ENCODE results near the gene NRDE2.

Gene NRDE2

GRCh38 chr14:90276646-90277367 is 54.9 kb downstream of the NRDE2 start:
- H3K36me3 ChIP-seq (ENCODE audit: insufficient read depth), result no peaks in the 10 kb centered on the region
- no peaks in the 10 kb centered on the region for H4K20me1 ChIP-seq (ENCODE audit: insufficient read depth)
- H3K4me3 ChIP-seq (IDR thresholded peaks at IDR 0.05; ENCODE audit: insufficient read depth, low read depth, low read length), result no peak overlapping the region
- no peaks in the 10 kb centered on the region for H3K4me1 ChIP-seq (ENCODE audit: low read depth, poor library complexity, severe bottlenecking)
- no peak overlapping the region for H2AFZ ChIP-seq (ENCODE audit: low read depth)
- TF ChIP-seq, protein P1, sequence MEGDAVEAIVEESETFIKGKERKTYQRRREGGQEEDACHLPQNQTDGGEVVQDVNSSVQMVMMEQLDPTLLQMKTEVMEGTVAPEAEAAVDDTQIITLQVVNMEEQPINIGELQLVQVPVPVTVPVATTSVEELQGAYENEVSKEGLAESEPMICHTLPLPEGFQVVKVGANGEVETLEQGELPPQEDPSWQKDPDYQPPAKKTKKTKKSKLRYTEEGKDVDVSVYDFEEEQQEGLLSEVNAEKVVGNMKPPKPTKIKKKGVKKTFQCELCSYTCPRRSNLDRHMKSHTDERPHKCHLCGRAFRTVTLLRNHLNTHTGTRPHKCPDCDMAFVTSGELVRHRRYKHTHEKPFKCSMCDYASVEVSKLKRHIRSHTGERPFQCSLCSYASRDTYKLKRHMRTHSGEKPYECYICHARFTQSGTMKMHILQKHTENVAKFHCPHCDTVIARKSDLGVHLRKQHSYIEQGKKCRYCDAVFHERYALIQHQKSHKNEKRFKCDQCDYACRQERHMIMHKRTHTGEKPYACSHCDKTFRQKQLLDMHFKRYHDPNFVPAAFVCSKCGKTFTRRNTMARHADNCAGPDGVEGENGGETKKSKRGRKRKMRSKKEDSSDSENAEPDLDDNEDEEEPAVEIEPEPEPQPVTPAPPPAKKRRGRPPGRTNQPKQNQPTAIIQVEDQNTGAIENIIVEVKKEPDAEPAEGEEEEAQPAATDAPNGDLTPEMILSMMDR (conservative IDR thresholded peaks at IDR 0.05; ENCODE audit: low read depth, low read length), result no peak
- H3K79me2 ChIP-seq (ENCODE audit: insufficient read depth, low read depth), result no peaks in the 10 kb centered on the region
- no peak overlapping the region for H3K9ac ChIP-seq
- H3K4me2 ChIP-seq, result no peak overlapping the region
- no peak overlapping the region for H3K27ac ChIP-seq
- no peaks in the 10 kb centered on the region for H3K27me3 ChIP-seq (ENCODE audit: insufficient read depth, low read depth)

- no peaks in the 10 kb centered on the region for H3K79me2 ChIP-seq (ENCODE audit: insufficient read depth, low read depth)
- no peaks in the 10 kb centered on the region for H3K27me3 ChIP-seq (ENCODE audit: insufficient read depth, low read depth)
- no peaks in the 10 kb centered on the region; the same call in 1 of the 2 replicates for H3K36me3 ChIP-seq (ENCODE audit: insufficient read depth)
- no peak overlapping the region for H3K27ac ChIP-seq
- TF ChIP-seq, protein P1 (conservative IDR thresholded peaks at IDR 0.05; ENCODE audit: low read depth, low read length), result no peak
- H3K4me1 ChIP-seq (ENCODE audit: low read depth, poor library complexity, severe bottlenecking), result no peaks in the 10 kb centered on the region
- H3K4me2 ChIP-seq, result no peak overlapping the region
- H2AFZ ChIP-seq (ENCODE audit: low read depth), result no peak overlapping the region
- no peaks in the 10 kb centered on the region for H4K20me1 ChIP-seq (ENCODE audit: insufficient read depth)
- no peak overlapping the region for H3K4me3 ChIP-seq (IDR thresholded peaks at IDR 0.05; ENCODE audit: insufficient read depth, low read depth, low read length)
- H3K9ac ChIP-seq, result no peak overlapping the region
Measured at GRCh38 chr14:90275820-90276219, 55.9 kb downstream of the NRDE2 start.

- Histone ChIP-seq H3K36me3 (ENCODE audit: insufficient read depth) (no peaks in the 10 kb centered on the region; the same call in 1 of the 2 replicates), H3K4me2 (no peak overlapping the region), H3K4me1 (ENCODE audit: low read depth, poor library complexity, severe bottlenecking) (no peaks in the 10 kb centered on the region), H3K27me3 (ENCODE audit: insufficient read depth, low read depth) (no peaks in the 10 kb centered on the region), H3K27ac (no peak overlapping the region), H2AFZ (ENCODE audit: low read depth) (no peak overlapping the region), H3K9ac (no peak overlapping the region), H3K4me3 (IDR thresholded peaks at IDR 0.05; ENCODE audit: insufficient read depth, low read depth, low read length) (no peak overlapping the region), H3K79me2 (ENCODE audit: insufficient read depth, low read depth) (no peaks in the 10 kb centered on the region), H4K20me1 (ENCODE audit: insufficient read depth) (no peaks in the 10 kb centered on the region)
- TF ChIP-seq, protein P1 (conservative IDR thresholded peaks at IDR 0.05; ENCODE audit: low read depth, low read length), result no peak
Measured at GRCh38 chr14:90275458-90275814, 56.3 kb downstream of the NRDE2 start.

DNA sequence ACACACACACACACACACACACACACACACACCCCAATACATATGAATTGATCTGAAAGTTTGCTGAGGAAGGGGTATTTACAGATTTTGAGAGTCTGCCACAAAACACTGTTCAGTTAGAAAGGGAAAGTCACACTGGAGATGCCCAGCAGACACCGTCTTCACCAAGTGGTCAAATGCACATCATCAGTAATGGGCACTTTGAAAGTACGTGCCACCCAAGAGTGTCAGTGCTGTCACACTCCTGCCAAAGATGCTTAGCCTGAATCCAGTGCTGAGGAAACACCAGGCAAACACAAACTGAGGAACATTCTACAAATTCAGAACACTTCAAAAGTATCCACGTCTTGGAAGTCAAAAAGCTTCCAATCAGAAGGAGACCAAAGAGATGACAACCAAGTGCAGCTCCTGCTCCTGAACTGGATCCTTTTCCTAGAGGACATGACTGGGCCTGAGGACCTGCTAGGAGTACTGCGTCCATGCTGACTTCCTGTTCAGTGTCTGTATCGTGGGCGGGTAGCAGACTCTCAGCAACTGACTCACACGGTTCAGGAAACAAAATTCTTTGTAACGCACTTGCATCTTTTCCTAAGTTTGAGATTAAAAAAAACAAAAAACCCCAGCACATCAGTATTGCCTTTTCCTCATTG is 56.8 kb downstream of the NRDE2 start:
- Histone ChIP-seq H2AFZ (ENCODE audit: low read depth) (no peak overlapping the region), H3K27ac (no peak overlapping the region), H3K4me2 (no peak overlapping the region), H3K27me3 (ENCODE audit: insufficient read depth, low read depth) (no peaks in the 10 kb centered on the region), H3K4me1 (ENCODE audit: low read depth, poor library complexity, severe bottlenecking) (no peaks in the 10 kb centered on the region), H4K20me1 (ENCODE audit: insufficient read depth) (no peaks in the 10 kb centered on the region), H3K4me3 (IDR thresholded peaks at IDR 0.05; ENCODE audit: insufficient read depth, low read depth, low read length) (no peak overlapping the region), H3K9ac (no peak overlapping the region), H3K79me2 (ENCODE audit: insufficient read depth, low read depth) (no peaks in the 10 kb centered on the region), H3K36me3 (ENCODE audit: insufficient read depth) (no peaks in the 10 kb centered on the region; the same call in 1 of the 2 replicates)
- TF ChIP-seq, protein P1 (conservative IDR thresholded peaks at IDR 0.05; ENCODE audit: low read depth, low read length), result no peak

Measured in KMS-11 (cell line).